T-helper 1 cell treated with Interleukin-12 subunit alpha and Interleukin-12 subunit beta and Interleukin-4 antibody, amounts not matched to agents 30 ng/mL and 1 ng/mL, for 36 hours (primary cell): ENCODE measurements around the gene RPL13A. TPM values are rescaled to one million over a fixed set of nuclear protein-coding genes. Genes with fewer than 3 reads are reported as not detected.
"Not testable (repeated sequence)": the region's sequence is repeated elsewhere in the genome, so short reads cannot be mapped to it uniquely, and the experiment has no call there.

Experiments used
- intact Hi-C: fragments of 100-400 bp; cut with micrococcal nuclease; formaldehyde crosslinking; loops from one replicate; pipeline ENCODE4 v1.15.1; 2024
- total RNA-seq: library from RNA; stranded (reverse); gene quantifications from 2 replicates; pipeline ENCODE4 v1.2.3, GENCODE V29; 2022

Gene RPL13A
- 2,098 and 2,177 TPM in 2 replicates for total RNA-seq

DNA sequence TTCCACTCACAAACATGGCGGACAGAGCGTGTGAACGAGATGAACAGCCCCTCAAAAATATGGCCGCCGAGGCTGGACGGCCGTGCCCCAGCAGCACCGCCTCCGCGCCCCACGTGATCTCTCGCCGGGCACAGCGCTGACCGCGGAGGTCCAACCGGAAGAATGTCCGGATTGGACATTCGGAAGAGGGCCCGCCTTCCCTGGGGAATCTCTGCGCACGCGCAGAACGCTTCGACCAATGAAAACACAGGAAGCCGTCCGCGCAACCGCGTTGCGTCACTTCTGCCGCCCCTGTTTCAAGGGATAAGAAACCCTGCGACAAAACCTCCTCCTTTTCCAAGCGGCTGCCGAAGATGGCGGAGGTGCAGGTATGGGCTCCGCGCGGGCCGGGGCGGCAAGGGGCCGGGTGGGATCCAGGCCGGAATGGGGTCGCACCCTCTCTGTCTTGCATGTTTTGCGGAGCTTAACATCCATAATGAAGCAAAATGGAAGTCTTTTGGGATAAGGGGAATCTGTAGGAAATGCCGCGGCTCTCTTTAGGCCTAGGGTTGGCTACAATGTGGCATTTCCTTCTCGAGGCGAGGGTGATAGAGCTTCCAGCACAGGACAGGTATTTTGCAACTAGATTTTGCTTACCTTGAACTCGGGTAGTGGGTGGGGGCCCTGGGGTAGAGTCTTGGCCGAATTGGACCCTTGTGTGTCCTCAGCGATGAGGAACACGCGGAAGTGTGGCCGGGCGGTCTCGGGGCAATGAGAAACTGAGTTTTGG lies at the start of gene RPL13A:
Gene RPL13A, plus strand, starts transcription at position 332 of the 769 bp plus-strand sequence. Its CDS starts 22 bp downstream, at position 354.
- intact Hi-C loops: loop anchor here (1.0 kb wide), 3 partner anchors 9 to 34 kb away; partner anchors contain the start of genes ALDH16A1, FLT3LG and RPS11

- intact Hi-C loops: no loop called here
These were observed 49.1 kb upstream of the RPL13A start for GRCh38 chr19:49438261-49438660.

GRCh38 chr19:49439836-49440235 lies 47.6 kb upstream of the RPL13A start:
- intact Hi-C loops: no loop called here

DNA sequence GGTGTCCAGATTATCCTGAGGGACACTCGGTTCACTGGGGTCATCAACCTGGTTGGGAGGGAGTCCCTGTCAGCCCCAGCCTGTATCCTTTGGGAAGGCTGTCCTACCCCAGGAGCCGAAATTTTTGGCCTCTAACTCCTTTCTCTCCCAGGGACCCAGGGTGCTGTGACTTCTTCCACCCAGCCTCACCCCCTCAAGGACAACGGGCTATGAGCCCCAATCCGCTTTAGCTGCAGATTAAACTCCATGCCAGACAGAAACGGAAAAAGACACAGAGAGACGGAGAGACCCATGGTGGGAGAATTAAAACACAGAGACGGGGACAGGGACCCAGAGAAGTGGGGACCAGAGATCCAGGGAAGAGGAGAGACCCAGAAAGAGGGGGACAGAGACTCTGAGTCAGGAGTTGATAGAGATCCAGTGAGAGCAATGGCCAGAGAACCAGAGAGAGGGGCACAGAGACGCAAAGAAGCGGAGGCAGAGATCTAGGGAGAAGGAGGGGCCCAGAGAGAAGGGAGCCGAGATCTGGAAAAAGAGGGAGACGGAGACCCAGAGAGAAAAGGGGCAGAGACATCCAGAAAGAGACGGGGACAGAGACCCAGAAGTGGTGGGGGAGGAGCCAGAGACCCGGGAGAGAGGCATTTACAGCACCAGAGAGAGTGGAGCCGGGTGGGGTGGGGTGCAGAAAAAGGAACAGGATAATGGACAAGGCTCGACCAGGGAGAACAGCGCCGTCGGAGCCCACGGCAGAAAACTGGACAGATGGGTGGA lies 46.8 kb upstream of the RPL13A start:
- intact Hi-C loops: loop anchor here (1.0 kb wide), 2 partner anchors 7 to 109 kb away; no protein-coding TSS in a partner anchor

DNA sequence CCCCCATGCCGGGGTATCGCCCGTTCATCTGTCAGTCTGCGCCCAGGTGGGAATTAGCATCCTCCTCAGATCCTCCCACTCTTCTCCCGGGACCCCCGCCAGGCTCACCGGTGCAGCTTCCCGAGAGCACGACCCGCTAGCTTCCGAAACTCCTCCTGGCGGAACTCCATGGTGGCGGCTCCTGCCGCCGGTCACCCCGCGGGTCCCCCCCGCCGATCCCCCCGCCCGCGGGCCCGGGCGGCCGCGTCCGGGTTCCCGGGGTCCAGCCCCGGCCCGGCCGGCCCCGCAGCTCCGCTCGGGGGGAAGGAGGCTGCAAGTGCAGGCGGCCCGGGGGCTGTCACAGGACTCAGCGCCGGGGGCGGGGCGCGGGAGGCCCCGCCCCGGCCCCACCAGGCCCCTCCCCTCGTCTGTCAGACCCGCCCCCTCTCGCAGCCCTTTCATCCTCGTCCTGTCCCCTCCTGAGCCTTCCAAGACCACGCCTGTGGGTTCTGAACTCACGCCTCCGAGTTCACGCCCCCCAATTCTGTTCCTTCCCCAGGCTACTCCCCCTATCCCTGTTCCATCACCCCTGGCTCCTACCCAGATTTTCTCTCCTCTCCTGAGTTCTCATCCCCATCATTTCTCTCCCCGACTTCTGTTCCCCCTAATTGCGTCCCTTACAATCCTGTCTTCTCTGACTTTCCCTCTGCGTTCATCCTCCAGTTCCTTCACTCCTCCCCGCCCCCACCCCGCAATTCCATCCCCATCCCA lies 46.0 kb upstream of the RPL13A start, which contains the start of gene SLC17A7:
Gene SLC17A7, minus strand, starts transcription at position 318 of the 750 bp plus-strand sequence. Its CDS starts 148 bp downstream, at position 170.
- intact Hi-C loops: loop anchor here (1.0 kb wide), 2 partner anchors 8 to 110 kb away; no protein-coding TSS in a partner anchor

GRCh38 chr19:49441960-49442350 lies 45.5 kb upstream of the RPL13A start:
- intact Hi-C loops: loop anchor here (1.0 to 2.0 kb wide), 5 partner anchors 9 to 199 kb away; partner anchors contain the start of genes PTH2, RPS11 and RRAS

GRCh38 chr19:49442354-49442753 lies 45.1 kb upstream of the RPL13A start:
- intact Hi-C loops: loop anchor here (2.0 kb wide), 3 partner anchors 20 to 198 kb away; partner anchors contain the start of genes PTH2, RPS11 and RRAS

- intact Hi-C loops: loop anchor here (1.0 to 2.0 kb wide), 10 partner anchors 8 to 217 kb away; partner anchors contain the start of genes DKKL1, FLT3LG, PIH1D1 and PTH2
These were observed 44.5 kb upstream of the RPL13A start for GRCh38 chr19:49442771-49443365.

DNA sequence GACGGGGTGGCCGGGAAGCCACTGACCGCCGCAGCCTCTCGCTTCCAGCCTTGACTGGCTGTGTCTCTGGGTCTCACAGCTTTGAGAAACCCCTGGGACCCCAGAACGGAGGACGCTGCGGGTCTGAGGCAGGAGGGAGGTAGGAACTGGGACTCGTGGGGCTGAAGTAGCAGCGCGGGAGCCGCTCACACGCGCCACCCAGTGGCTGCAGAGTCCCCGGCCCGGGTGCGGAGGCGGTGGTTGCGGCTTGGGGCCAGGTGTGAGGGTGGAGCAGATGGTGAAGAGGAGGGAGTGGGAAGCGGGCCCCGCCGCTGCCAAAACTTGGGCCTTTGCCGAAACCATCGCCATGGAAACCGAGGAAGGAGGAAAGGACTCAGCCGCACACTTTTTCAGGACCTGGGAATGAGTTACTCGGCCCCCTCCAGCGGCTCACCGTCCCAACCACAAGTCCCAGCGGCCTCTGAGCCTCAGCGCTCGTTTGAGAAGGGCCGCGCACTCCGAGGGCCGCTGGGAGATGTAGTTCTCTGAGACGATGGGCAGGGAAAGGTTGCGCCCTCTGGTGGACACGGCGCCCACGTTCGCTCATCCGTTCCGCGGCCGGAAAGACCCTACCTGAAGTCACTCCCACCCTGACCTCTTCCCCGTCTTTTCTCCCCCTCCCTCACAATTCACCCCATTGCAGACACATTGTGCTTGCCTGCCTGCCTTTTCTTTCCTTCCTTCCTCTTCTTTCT lies 43.9 kb upstream of the RPL13A start:
- intact Hi-C loops: loop anchor here (1.0 to 2.0 kb wide), 10 partner anchors 8 to 217 kb away; partner anchors contain the start of genes DKKL1, FLT3LG, PIH1D1 and PTH2

DNA sequence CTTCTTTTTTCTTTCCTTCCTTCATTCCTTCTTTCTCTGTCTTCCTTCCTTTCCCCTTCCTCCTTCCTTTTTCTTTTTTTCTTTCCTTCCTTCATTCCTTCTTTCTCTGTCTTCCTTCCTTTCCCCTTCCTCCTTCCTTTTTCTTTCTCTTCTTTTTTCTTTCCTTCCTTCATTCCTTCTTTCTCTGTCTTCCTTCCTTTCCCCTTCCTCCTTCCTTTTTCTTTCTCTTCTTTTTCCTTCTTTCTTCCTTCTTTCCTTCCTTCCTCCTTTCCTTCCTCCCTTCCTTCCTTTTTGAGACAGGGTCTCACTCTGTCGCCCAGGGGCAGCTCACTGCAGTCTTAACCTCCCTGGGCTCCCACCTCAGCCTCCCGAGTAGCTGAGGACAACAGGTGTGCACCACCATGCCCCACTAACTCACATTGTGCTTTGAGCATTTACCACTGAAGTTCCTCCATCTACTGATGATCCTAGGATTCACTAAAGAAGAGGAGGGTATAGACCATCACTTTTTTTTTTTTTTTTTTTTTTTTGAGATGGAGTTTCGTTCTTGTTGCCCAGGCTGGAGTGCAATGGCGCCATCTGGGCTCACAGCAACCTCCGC lies 43.2 kb upstream of the RPL13A start:
- intact Hi-C loops: not testable (repeated sequence)

DNA sequence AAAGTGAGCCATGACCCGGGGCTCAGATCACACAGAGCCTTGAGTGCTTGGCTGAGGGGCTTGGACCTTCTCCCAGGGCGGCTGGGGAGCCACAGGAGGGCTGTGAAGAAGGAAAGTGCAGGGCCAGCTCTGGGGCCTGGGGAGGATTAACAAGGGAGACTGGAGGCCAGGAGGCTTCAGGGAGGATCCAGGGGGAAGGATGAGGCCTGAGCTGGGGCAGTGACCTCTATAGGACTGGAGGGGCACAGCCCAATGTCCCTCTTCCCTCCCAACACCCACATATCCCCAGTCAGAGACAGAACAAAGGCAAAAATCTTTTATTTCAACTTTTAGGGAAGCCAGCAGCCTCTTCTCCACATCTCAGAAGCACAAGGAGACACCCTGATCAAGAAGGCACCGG lies 41.4 kb upstream of the RPL13A start:
- intact Hi-C loops: no loop called here

DNA sequence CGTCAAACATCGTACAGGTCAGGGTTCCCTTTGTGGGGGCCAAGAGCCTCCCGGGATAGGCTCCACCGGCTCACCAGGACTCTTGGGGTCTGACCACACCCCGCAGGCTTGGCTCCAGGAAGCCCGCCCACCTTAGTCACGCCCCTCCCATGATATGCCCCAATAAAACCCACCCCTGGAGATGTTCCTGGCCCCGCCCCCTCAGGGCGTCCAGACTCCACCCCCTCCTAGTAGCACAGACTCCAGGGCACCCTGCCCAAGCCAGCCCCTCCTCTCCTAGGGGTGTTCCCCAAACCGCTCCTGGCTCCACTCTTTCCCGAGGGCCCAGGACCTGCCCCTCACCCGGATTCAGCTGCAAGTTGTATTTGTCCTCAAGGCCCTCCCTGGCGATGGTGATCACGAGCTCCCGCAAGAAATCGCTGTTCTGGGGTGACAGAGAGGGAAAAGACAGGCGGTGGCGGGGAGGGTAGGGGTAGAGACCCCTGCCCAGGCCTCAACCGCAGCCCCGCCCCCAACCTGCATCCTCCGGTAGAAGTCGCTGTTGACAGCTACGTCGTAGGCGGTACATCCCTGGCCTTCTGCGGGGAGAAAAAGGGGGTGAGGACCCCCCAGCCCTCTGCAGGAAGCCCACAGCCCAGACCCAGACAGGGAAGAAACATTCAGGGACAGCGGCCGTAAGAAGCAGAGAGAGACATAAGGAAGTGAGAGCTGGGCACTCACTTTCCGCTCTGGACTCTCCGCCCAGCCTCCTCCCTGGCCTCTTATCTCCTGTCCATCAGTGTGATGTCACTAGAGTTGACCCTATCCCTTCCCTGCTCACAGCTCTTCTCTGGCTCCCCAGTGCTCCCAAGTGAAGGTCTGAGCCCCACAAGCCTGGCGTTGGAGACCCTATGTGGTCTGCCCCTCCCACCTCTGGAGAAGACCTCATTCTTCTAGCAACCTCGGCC lies 39.6 kb upstream of the RPL13A start:
- intact Hi-C loops: no loop called here

DNA sequence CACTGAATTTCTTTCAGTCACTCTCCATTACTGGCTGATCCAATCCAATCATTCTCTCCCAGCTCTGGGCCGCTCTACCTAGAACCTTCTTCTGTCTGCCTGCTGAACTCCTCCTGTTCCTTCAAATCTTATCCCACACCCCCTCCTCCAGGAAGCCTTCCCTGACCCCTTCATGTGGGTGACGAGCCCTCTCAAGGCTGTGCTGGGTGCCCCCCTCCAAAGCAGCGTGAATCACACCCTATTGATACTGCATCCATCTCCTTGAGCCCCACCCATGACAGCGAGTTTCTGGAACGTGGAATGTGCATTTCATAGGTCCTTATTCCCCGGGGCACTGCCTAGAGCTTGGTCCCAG lies 39.0 kb upstream of the RPL13A start:
- intact Hi-C loops: no loop called here

GRCh38 chr19:49450405-49450804 lies 37.0 kb upstream of the RPL13A start:
- intact Hi-C loops: loop anchor here (5.0 kb wide), 4 partner anchors 323 to 803 kb away; partner anchors contain the start of genes CA11, FUZ, GYS1 and RUVBL2

- intact Hi-C loops: loop anchor here (1.0 to 5.0 kb wide), 9 partner anchors 8 to 804 kb away; partner anchors contain the start of genes AP2A1, CA11, FUZ and GYS1
These were observed 35.8 kb upstream of the RPL13A start, which contains the start of gene PIH1D1 for GRCh38 chr19:49451430-49452181. PIH1D1 (minus strand) TSS chr19:49451814; CDS start chr19:49451574, 240 bp downstream.

GRCh38 chr19:49453013-49453756 lies 34.2 kb upstream of the RPL13A start, which contains the start of gene ALDH16A1:
ALDH16A1 (plus strand) TSS chr19:49453225; CDS start chr19:49453332, 107 bp downstream.
- intact Hi-C loops: loop anchor here (1.0 to 5.0 kb wide), 13 partner anchors 16 to 806 kb away; partner anchors contain the start of genes AKT1S1, AP2A1, CA11 and FLT3LG
